Measurements from ENCODE around the gene GPATCH3. TPM values are rescaled to one million over a fixed set of nuclear protein-coding genes. Genes with fewer than 3 reads are reported as not detected.
A peak's percentile ranks its signal among the peaks of the same experiment; 100 is the strongest.

The GPATCH3 gene
- polyA plus RNA-seq, 1 of the 3 experiments (the other 2 are of a cell fraction) = 11.1 TPM

GRCh38 chr1:26848941-26849774 is 51.1 kb downstream of the GPATCH3 start:
- peaks cover 12% of the 10 kb centered on the region; the same call in 1 of the 2 replicates for H3K79me2 ChIP-seq (ENCODE audit: insufficient read depth)
- H3K9ac ChIP-seq = peak overlapping the region; percentile 30; the same call in 1 of the 2 replicates
- peaks cover 15 to 45% of the 10 kb centered on the region in 2 experiments for H3K36me3 ChIP-seq (replicated peaks in 1 of 2; ENCODE audit: control insufficient read depth in 1 of 2, insufficient read depth in 2 of 2, low read length in 1 of 2)
- no peak for DNase-seq
- H3K27ac ChIP-seq (ENCODE audit: low read depth in 2 of 2, low read length in 1 of 2) = peak overlapping the region in 1 of 2 experiments; percentile 80; a peak in 2 of 4 replicates
- H3K4me2 ChIP-seq = peak overlapping the region; percentile 10; the same call in 1 of the 2 replicates
- CTCF ChIA-PET = interaction anchor here (0.7 to 2.4 kb wide), 6 partner anchors 14 to 432 kb away, joined by 3 to 14 read pairs (median 4); no protein-coding TSS in a partner anchor
- H2AFZ ChIP-seq (ENCODE audit: low read depth) = no peak overlapping the region
- H3K4me3 ChIP-seq (ENCODE audit: low read depth in 2 of 2, low read length in 1 of 2) = no peak overlapping the region
- H3K9me2 ChIP-seq = no peaks in the 10 kb centered on the region
- WGBS (ENCODE audit: low lambda C conversion rate) = 58% methylated on average over 6 of the region's 10 CpGs
- H3K9me3 ChIP-seq = no peaks in the 10 kb centered on the region
- H3K4me1 ChIP-seq (ENCODE audit: control insufficient read depth in 1 of 2, insufficient read depth in 2 of 2, low read depth in 1 of 2, low read length in 1 of 2) = peaks cover 0 to 8% of the 10 kb centered on the region in 2 experiments; a peak in 2 of 4 replicates
- POLR2A ChIA-PET = no interaction called here
- no peak for TF ChIP-seq PBX3 (IDR thresholded peaks at IDR 0.05)
- TF ChIP-seq TCF12 (IDR thresholded peaks at IDR 0.05) = no peak
- peak; percentile 53; the same call in 1 of the 2 replicates for TF ChIP-seq FOSL2 (IDR thresholded peaks at IDR 0.05; ENCODE audit: borderline replicate concordance, low read depth)
- TF ChIP-seq GATA2 (CRISPR knock-in tag; IDR thresholded peaks at IDR 0.05) = no peak
- TF ChIP-seq RCOR1 (IDR thresholded peaks at IDR 0.05; ENCODE audit: low read length) = no peak
- no peak for TF ChIP-seq GABPA (IDR thresholded peaks at IDR 0.05; ENCODE audit: low read depth)
- TF ChIP-seq CHD2 (IDR thresholded peaks at IDR 0.05; ENCODE audit: low read length, partially characterized antibody) = no peak
- TF ChIP-seq JUND (IDR thresholded peaks at IDR 0.05) = 0 out of 2 replicates have a peak, but pooled peaks have one; percentile 14
- TF ChIP-seq FOXJ3 (CRISPR knock-in tag; IDR thresholded peaks at IDR 0.05) = no peak
- no peak; the same call in none of the 2 replicates for TF ChIP-seq NFIC (IDR thresholded peaks at IDR 0.05; ENCODE audit: borderline replicate concordance)
- TF ChIP-seq SIN3A (IDR thresholded peaks at IDR 0.05; ENCODE audit: borderline replicate concordance, low read depth, low read length) = no peak
- TF ChIP-seq RAD21 (IDR thresholded peaks at IDR 0.05; ENCODE audit: low read length) = no peak
- no peak for TF ChIP-seq EZH2phosphoT487 (IDR thresholded peaks at IDR 0.05; ENCODE audit: borderline replicate concordance, low read depth)
- TF ChIP-seq RFX5 (IDR thresholded peaks at IDR 0.05; ENCODE audit: low read length) = no peak
- H3F3A ChIP-seq (replicated peaks; ENCODE audit: insufficient read depth) = peaks cover 15% of the 10 kb centered on the region
- no peaks in the 10 kb centered on the region for H4K20me1 ChIP-seq (ENCODE audit: insufficient read depth)
- no peaks in the 10 kb centered on the region for H3K27me3 ChIP-seq (ENCODE audit: insufficient read depth)

GRCh38 chr1:26848499-26848898 is 51.8 kb downstream of the GPATCH3 start:
- Histone ChIP-seq H2AFZ (ENCODE audit: low read depth) (no peak overlapping the region), H4K20me1 (ENCODE audit: insufficient read depth) (no peaks in the 10 kb centered on the region), H3K4me3 (ENCODE audit: low read depth in 2 of 2, low read length in 1 of 2) (no peak overlapping the region), H3K27me3 (ENCODE audit: insufficient read depth) (no peaks in the 10 kb centered on the region), H3K9me2 (no peaks in the 10 kb centered on the region), H3K4me2 (peak overlapping the region; percentile 10; the same call in 1 of the 2 replicates), H3F3A (replicated peaks; ENCODE audit: insufficient read depth) (peaks cover 18% of the 10 kb centered on the region), H3K9ac (peak overlapping the region; percentile 22; the same call in 1 of the 2 replicates), H3K36me3 (replicated peaks in 1 of 2; ENCODE audit: control insufficient read depth in 1 of 2, insufficient read depth in 2 of 2, low read length in 1 of 2) (peaks cover 9 to 39% of the 10 kb centered on the region in 2 experiments), H3K79me2 (ENCODE audit: insufficient read depth) (peaks cover 15% of the 10 kb centered on the region; the same call in 1 of the 2 replicates), H3K4me1 (ENCODE audit: control insufficient read depth in 1 of 2, insufficient read depth in 2 of 2, low read depth in 1 of 2, low read length in 1 of 2) (peaks cover 0 to 8% of the 10 kb centered on the region in 2 experiments; a peak in 2 of 4 replicates), H3K27ac (ENCODE audit: low read depth in 2 of 2, low read length in 1 of 2) (peak overlapping the region in 1 of 2 experiments; percentile 80; a peak in 2 of 4 replicates), H3K9me3 (no peaks in the 10 kb centered on the region)
- 95% methylated on average over 10 of the region's 10 CpGs for WGBS (ENCODE audit: low lambda C conversion rate)
- ChIA-PET POLR2A (no interaction called here), CTCF (interaction anchor here (0.7 to 1.3 kb wide), 3 partner anchors 15 to 31 kb away, joined by 3 to 4 read pairs (median 3); no protein-coding TSS in a partner anchor)
- no peak for TF ChIP-seq MXI1 (IDR thresholded peaks at IDR 0.05; ENCODE audit: low read depth, low read length)
- no peak for TF ChIP-seq PBX3 (IDR thresholded peaks at IDR 0.05)
- TF ChIP-seq, protein P1, sequence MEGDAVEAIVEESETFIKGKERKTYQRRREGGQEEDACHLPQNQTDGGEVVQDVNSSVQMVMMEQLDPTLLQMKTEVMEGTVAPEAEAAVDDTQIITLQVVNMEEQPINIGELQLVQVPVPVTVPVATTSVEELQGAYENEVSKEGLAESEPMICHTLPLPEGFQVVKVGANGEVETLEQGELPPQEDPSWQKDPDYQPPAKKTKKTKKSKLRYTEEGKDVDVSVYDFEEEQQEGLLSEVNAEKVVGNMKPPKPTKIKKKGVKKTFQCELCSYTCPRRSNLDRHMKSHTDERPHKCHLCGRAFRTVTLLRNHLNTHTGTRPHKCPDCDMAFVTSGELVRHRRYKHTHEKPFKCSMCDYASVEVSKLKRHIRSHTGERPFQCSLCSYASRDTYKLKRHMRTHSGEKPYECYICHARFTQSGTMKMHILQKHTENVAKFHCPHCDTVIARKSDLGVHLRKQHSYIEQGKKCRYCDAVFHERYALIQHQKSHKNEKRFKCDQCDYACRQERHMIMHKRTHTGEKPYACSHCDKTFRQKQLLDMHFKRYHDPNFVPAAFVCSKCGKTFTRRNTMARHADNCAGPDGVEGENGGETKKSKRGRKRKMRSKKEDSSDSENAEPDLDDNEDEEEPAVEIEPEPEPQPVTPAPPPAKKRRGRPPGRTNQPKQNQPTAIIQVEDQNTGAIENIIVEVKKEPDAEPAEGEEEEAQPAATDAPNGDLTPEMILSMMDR (IDR thresholded peaks at IDR 0.05) = no peak
- TF ChIP-seq, protein P2, sequence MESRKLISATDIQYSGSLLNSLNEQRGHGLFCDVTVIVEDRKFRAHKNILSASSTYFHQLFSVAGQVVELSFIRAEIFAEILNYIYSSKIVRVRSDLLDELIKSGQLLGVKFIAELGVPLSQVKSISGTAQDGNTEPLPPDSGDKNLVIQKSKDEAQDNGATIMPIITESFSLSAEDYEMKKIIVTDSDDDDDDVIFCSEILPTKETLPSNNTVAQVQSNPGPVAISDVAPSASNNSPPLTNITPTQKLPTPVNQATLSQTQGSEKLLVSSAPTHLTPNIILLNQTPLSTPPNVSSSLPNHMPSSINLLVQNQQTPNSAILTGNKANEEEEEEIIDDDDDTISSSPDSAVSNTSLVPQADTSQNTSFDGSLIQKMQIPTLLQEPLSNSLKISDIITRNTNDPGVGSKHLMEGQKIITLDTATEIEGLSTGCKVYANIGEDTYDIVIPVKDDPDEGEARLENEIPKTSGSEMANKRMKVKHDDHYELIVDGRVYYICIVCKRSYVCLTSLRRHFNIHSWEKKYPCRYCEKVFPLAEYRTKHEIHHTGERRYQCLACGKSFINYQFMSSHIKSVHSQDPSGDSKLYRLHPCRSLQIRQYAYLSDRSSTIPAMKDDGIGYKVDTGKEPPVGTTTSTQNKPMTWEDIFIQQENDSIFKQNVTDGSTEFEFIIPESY (IDR thresholded peaks at IDR 0.05; ENCODE audit: borderline replicate concordance, low read depth) = no peak
- no peak for TF ChIP-seq ELF1 (IDR thresholded peaks at IDR 0.05)
- no peak for DNase-seq

Data from SK-N-SH (cell line).